ENCODE data around the gene HOXB6.

- TF ChIP-seq CTCF (IDR thresholded peaks at IDR 0.05) (no peak), POLR2A (IDR thresholded peaks at IDR 0.05) (no peak)
These were observed 18.2 kb downstream of the HOXB6 start for GRCh38 chr17:48586355-48587258.

Measured in lower leg skin (tissue), 3 donors.